OCI-LY1 (cell line): ENCODE data around the gene TGFBR3L.

ENCODE experiments used
- EZH2 ChIP-seq: fragments of 200-600 bp; sonication (generic), shearing (Covaris generic); IDR thresholded peaks from 2 replicates; pipeline ENCODE4 v1.8.0; 2017; ENCODE audit warnings: borderline replicate concordance, mixed run types, mild to moderate bottlenecking, antibody characterized with exemption, low read length, moderate library complexity, mixed read lengths
- TF ChIP-seq, protein P1 (sequence below): fragments of 200-600 bp; sonication (generic), shearing (Covaris generic); IDR thresholded peaks from 2 replicates; pipeline ENCODE4 v1.5.1; 2017; ENCODE audit warnings: mild to moderate bottlenecking, antibody characterized with exemption, low read length, moderate library complexity, mixed read lengths

DNA sequence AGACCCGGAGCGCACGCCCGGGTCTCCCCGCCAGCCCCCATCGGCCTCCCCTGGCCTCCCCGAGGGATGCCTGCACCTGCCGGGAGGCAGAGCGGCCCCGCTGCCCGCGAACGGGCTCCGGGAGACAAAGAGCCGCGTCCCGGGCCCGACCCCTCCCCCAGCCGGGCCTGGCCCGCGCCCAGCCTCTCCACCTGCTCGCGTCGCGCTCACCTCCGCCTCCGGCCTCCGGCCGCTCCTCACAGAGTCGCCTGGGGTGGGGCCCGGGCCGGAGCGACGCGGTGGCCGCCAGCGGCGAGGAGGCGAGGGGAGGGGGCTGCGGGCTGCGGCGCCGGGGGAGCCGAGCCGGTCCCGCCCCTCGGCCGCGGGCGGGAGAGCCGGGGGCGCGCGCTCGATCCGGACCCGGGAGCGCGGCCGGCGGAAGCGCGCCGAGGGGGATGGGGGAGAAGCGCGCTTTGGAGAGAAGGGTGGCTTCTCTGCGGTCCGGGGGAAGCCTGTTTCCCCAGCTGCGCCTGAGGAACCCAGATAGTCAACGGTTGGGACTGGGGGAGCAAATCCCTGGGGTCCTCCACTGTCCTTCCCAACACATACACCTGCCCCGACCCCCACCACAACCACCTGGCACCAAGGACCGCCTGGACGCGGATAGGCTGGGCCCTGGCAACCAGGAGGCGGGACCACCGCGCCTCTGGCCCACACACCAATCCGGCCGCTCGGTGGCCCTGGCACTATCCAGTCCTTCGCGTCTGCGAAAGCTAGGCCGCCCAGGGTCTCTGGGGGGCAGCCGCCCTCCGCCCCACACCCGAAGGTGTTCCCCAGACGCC, 40.3 kb upstream of the TGFBR3L start, which contains the start of gene PRR36:
- TF ChIP-seq, protein P1, sequence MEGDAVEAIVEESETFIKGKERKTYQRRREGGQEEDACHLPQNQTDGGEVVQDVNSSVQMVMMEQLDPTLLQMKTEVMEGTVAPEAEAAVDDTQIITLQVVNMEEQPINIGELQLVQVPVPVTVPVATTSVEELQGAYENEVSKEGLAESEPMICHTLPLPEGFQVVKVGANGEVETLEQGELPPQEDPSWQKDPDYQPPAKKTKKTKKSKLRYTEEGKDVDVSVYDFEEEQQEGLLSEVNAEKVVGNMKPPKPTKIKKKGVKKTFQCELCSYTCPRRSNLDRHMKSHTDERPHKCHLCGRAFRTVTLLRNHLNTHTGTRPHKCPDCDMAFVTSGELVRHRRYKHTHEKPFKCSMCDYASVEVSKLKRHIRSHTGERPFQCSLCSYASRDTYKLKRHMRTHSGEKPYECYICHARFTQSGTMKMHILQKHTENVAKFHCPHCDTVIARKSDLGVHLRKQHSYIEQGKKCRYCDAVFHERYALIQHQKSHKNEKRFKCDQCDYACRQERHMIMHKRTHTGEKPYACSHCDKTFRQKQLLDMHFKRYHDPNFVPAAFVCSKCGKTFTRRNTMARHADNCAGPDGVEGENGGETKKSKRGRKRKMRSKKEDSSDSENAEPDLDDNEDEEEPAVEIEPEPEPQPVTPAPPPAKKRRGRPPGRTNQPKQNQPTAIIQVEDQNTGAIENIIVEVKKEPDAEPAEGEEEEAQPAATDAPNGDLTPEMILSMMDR: no peak
- no peak for TF ChIP-seq EZH2
